ENCODE measurements around the gene KRTAP5-11.

- TF ChIP-seq, protein P1, sequence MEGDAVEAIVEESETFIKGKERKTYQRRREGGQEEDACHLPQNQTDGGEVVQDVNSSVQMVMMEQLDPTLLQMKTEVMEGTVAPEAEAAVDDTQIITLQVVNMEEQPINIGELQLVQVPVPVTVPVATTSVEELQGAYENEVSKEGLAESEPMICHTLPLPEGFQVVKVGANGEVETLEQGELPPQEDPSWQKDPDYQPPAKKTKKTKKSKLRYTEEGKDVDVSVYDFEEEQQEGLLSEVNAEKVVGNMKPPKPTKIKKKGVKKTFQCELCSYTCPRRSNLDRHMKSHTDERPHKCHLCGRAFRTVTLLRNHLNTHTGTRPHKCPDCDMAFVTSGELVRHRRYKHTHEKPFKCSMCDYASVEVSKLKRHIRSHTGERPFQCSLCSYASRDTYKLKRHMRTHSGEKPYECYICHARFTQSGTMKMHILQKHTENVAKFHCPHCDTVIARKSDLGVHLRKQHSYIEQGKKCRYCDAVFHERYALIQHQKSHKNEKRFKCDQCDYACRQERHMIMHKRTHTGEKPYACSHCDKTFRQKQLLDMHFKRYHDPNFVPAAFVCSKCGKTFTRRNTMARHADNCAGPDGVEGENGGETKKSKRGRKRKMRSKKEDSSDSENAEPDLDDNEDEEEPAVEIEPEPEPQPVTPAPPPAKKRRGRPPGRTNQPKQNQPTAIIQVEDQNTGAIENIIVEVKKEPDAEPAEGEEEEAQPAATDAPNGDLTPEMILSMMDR (conservative IDR thresholded peaks at IDR 0.05) = no peak
- TF ChIP-seq ZFX (IDR thresholded peaks at IDR 0.05) = no peak
These were observed 25.4 kb downstream of the KRTAP5-11 start for GRCh38 chr11:71557257-71557656.
